TTC549 (cell line): Measurements from ENCODE around the gene BAD.
"Not testable (repeated sequence)": the region's sequence is repeated elsewhere in the genome, so short reads cannot be mapped to it uniquely, and the experiment has no call there.

Experiments
- FAIRE-seq: peaks from 2 replicates; lab custom pipeline; 2012; peaks lifted over from hg19 to GRCh38; lab: Jason Lieb, UNC

Gene BAD

DNA sequence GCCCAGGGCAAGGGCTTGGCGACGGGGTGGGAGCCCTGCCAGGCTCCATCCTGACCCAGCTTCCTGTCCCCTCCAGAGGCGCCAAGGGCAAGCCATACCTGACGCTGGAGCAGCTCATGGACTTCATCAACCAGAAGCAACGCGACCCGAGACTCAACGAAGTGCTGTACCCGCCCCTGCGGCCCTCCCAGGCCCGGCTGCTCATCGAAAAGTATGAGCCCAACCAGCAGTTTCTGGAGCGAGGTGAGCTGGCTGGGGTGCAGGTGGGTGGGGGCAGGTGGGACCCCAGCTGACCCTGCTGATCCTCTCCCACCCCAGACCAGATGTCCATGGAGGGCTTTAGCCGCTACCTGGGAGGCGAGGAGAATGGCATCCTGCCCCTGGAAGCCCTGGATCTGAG is 28.2 kb downstream of the BAD start:
- no peak for FAIRE-seq

DNA sequence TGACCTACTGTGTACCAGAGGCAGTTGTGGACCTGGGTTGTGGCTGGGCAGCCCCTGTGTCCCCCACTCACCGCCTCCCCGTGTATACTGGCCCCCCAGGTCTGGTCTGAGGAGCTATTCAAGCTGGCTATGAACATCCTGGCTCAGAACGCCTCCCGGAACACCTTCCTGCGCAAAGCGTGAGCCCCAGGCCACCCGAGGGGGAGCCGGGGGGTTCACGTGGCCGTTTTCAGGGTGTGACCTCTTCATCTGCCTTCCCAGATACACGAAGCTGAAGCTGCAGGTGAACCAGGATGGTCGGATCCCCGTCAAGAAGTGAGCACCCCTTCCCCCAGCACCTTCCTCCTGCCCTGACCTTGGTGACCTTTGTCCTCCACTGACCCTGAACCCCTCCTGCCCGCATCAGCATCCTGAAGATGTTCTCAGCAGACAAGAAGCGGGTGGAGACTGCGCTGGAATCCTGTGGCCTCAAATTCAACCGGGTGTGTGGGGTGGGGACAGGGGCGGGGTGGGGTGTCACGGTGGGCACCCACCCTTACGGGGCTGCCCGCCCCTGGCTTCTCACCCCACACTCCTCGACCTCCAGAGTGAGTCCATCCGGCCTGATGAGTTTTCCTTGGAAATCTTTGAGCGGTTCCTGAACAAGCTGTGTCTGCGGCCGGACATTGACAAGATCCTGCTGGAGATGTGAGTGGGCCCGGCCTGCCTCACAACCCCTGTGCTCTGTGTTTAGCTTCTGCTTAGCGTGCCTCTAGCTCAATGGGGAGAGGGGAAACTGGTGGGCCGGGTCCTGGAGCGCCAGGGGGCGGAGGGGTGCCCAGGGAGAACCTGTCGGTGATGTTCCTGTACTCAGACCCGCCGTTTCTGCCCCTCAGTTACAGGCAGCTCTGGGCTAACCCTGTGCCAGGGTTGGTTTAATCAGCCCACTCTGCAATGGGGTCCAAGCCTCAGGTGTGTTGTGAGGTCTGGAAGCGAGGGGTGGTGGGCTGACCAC is 29.0 kb downstream of the BAD start:
- no peak for FAIRE-seq

DNA sequence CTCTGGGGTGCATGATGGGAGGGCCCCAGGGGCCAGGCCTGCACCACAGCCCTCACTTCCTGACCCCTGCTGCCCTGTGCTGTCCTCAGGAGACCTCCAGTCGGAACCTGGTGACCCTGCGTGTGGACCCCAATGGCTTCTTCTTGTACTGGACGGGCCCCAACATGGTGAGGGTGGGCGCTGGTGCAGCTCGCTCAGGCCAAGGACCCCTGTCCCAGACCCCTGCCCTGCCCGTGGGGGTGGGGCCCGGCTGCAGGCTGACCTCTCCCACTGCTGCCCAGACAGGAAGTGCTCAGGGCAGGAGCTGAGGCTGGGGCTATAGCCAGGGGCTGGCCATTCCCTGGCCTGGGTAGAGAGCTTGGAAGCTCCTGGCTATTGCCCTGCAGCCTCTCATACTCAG is 30.1 kb downstream of the BAD start:
- no peak for FAIRE-seq

GRCh38 chr11:64253481-64253880 is 31.0 kb downstream of the BAD start:
- no peak for FAIRE-seq

GRCh38 chr11:64253043-64253442 is 31.4 kb downstream of the BAD start:
- no peak for FAIRE-seq

- no peak for FAIRE-seq
These were observed 32.2 kb downstream of the BAD start for GRCh38 chr11:64252003-64252872.

- no peak for FAIRE-seq
These were observed 32.8 kb downstream of the BAD start for GRCh38 chr11:64251753-64252002.

- no peak for FAIRE-seq
These were observed 33.3 kb downstream of the BAD start, which contains the start of gene PLCB3 for GRCh38 chr11:64251016-64251752. TSS of gene PLCB3 (plus strand) at chr11:64251530. CDS start at chr11:64251650, 120 bp downstream.

DNA sequence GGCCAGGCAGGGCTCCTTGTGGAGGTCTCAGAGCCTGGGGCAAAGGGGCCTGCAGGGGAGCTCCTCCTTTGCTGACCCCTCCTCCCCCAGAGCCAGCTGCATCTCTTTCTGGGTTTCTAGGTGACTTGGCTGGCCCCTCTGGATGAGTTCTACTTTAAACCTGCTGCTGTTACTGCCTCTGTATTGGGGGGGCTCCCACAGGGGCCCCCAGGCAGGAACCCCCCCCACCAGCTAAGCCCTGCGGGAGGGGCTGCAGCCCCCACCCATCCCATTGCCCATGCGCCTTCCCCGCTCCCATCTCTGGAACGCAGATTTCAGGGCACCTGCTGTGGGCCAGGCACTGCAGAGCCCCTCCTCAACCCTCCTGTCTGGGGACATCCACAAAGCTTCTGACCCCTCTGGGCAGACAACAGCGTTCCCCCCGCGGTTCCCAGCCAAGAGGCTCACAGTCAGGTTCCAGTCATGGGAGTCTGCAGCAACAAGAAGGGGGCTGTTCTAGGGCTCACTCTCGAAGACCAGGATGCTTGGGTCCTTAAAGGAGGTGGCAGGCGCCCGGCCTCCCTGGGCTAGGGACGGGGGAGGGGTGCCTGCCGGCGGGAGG is 34.0 kb downstream of the BAD start:
- FAIRE-seq = no peak

DNA sequence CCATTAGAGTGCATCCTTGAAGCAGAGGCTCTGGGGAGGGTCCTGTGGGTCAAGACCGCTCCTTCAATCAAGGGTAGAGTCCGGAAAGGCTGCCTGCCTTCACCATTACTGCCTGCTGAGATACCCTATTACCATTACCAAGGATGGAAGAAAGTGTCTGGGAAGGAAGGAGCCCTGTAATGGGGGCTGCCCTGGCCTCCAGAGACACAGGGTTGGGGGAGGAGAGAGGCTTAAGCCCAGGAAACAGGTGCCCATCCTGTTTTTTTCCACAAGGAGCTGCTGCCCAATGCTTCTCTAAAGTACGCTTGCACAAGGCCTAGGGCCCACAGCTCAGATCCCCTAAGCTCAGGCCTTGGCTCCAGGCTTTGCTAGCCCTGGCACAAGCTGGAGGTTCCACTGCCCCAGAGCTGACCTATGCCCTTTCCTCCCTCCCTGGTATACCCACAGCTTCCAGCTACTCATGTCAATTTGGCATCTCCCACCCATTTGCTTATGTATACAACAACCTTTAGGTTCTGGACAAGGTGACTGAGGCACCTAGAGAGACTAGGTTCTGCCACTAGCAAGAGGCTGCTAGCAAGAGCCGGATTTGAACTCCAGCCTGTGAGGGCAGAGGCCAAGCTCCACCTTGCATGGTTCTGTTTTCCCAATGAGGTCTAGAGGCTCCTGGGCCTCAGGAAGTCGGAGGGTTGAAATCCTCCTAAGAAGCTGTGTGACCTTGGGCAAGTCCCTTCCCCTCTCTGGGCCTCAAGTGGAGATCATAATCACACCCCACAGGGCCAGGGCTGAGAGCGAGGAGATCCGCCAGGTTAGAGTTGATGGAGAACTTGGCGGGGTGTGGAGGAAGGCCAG is 34.7 kb downstream of the BAD start:
- no peak for FAIRE-seq

DNA sequence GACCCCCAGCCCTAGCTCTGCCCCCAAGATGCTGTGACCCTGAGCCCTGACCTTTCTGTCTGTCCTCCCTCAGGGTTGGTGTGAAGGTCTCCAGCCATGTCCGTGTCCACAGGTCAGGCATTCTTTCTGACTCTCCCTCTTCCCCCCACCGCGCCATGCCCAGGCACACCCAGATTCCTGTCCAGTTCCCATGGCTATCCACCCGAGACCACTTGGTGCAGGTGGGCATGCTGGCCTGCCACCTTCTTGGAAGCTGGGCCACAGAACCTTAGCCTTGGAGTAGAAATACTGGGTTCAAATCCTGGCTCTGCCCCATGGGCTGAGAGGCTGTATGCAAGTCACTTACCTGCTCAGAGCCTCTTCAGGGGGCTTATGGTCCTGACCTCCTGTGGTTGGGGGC is 35.4 kb downstream of the BAD start:
- no peak for FAIRE-seq

GRCh38 chr11:64248578-64248977 is 35.9 kb downstream of the BAD start:
- FAIRE-seq = no peak

GRCh38 chr11:64247729-64248531 is 36.5 kb downstream of the BAD start:
- FAIRE-seq = no peak

DNA sequence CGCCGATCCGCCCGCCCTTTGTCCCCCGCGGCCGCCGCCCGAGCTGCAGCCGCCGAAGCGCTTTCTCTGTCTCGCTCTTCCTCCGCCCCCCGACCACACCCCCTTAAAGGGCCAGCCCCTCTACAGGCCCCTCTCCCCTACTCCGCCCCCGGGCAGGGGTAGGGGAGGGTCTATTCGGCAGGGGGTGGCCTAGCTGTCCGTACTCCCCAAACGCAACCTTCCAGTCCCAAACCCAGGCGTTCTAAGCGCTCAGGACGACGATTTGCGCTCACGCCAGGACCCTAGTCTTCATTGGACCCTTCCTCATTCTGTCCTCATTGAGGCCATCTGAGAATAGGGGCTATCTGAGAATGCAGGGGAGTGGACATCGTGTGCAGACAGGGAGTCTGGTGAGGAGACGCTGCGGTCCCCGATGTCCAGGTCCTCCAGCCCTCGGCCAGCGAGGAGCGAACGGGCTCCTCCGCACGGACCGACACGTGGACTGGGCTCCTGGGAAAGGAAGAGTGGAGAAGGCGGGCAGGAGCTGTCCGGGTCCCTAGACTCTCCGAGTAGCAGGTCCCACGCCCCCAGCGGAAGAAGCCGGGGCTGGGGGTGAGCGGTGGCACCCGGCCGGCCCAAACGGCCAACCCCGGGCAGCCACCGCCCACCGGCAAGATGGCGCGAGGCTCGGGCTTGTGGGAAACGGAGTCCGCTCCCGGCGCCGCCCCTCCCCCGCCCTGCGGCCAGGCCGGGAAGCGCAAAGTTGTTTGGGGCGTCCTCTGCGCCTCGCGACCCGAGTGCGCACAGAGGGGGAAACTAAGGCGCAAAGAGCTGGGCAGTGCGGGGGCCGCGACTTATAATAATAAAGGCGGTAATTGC is 37.4 kb downstream of the BAD start, which contains the start of gene PPP1R14B:
Gene PPP1R14B, minus strand, starts transcription at position 73 of the 858 bp plus-strand sequence. CDS start 270 bp downstream, outside the sequence.
- FAIRE-seq = no peak

- FAIRE-seq = not testable (repeated sequence)
These were observed 37.9 kb downstream of the BAD start for GRCh38 chr11:64246621-64246870.

GRCh38 chr11:64245797-64246620 is 38.5 kb downstream of the BAD start:
- FAIRE-seq = no peak

- FAIRE-seq = no peak
These were observed 39.1 kb downstream of the BAD start for GRCh38 chr11:64245401-64245796.

GRCh38 chr11:64244966-64245365 is 39.5 kb downstream of the BAD start:
- no peak for FAIRE-seq

DNA sequence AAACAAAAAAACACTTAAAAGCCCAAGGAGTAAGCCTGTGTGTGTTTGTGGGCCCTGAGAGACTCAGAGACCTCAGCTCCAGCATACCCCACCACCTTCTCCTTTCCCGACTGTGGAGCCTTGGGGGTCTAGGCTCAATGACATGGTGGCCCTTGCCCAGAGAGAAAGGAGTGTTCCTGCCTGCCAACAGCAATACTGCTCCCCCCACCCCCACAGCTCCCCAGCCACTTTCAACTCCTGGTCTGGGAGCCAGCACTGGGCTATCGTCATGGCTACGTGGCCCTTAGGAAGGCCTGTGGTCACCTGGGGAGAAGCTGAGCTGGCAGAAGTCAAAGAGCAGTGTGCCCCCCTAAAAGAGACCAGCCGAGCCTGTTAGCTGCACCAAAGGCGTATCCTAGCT is 40.4 kb downstream of the BAD start:
- no peak for FAIRE-seq
